ENCODE measurements around the gene LPP. TPM values are rescaled to one million over a fixed set of nuclear protein-coding genes. Genes with fewer than 3 reads are reported as not detected.

Gene LPP
- total RNA-seq, 2 donors from 2014 or later: 1,568 to 1,607 TPM

DNA sequence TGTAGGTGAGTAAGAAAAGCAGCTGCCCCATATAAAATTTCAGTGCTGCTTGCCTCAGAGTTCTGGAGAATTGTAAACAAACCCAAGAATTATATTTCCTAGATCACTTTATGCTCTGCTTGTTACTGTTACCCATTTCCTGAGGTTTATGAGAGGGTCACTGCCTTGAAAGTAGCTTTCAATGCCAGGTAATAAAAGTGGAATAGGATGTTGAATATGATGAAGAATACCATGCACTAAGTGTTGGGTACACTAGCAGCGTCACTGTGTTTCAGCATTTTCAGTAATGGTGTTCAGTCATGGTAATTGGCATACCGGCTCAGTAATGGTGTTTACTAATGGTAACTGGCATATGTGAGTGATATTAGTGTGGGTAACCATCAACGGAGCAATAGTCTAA lies 568.0 kb downstream of the LPP start:
- no peak for DNase-seq (ENCODE audit: low spot score)
- Histone ChIP-seq H3K4me1 (ENCODE audit: control insufficient read depth in 1 of 2, low read depth in 2 of 2) (peaks cover 0 to 16% of the 10 kb centered on the region in 2 donors), H3K4me3 (no peak overlapping the region), H3K36me3 (no peaks in the 10 kb centered on the region), H3K27ac (no peak overlapping the region), H3K27me3 (replicated peaks; ENCODE audit: insufficient read depth) (no peaks in the 10 kb centered on the region), H3K9me3 (no peaks in the 10 kb centered on the region)
- ATAC-seq (ENCODE audit: insufficient number of reproducible peaks, low FRiP score, low read depth): no peak
- TF ChIP-seq CTCF (IDR thresholded peaks at IDR 0.05): no peak

DNA sequence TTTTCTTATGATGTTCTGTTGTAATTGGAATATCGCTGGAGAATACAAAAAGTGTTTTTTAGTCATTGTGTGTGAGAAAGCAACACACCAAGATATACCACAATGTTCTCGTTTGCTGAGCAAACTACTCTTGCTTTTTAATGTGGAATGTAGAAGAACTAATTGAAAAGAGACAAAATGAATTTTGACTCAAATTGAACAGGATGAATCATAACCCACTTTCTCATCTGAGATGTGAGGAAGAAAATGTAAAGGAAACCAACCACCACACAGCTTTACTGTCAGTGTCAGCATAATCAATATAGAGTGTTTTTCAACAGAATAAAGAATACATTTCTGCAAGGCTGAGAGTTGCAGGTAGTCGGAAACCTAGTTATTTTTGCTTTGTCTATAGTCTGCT lies 569.0 kb downstream of the LPP start:
- H3K4me1 ChIP-seq (ENCODE audit: control insufficient read depth in 1 of 2, low read depth in 2 of 2): peaks cover 0 to 18% of the 10 kb centered on the region in 2 donors
- H3K9me3 ChIP-seq: no peaks in the 10 kb centered on the region
- ATAC-seq (ENCODE audit: insufficient number of reproducible peaks, low FRiP score, low read depth) (no peak), DNase-seq (ENCODE audit: low spot score) (no peak)
- H3K27me3 ChIP-seq (replicated peaks; ENCODE audit: insufficient read depth): no peaks in the 10 kb centered on the region
- no peaks in the 10 kb centered on the region for H3K36me3 ChIP-seq
- H3K4me3 ChIP-seq: no peak overlapping the region
- TF ChIP-seq CTCF (IDR thresholded peaks at IDR 0.05): no peak
- H3K27ac ChIP-seq: no peak overlapping the region

DNA sequence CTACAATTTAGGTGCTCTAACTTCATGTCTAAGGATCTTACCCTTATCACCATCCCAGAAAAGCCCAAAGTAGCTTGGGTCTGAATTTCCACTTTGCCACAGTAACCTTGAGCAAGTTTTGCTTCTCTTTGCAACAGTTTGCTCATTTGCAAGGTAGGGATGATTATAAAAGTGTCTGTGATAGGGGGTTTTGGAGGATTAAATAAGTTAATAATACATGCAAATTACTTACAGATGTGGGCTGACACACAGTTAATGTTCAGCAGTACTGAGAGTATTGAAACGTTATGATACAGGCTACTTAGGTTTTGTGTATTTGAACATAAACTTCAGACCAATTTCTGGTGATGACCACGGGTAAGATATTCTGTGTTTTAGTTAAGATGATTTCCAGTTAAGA lies 573.1 kb downstream of the LPP start:
- ATAC-seq (ENCODE audit: insufficient number of reproducible peaks, low FRiP score, low read depth) (no peak), DNase-seq (ENCODE audit: low spot score) (no peak)
- Histone ChIP-seq H3K36me3 (no peaks in the 10 kb centered on the region), H3K27ac (no peak overlapping the region), H3K4me1 (ENCODE audit: control insufficient read depth in 1 of 2, low read depth in 2 of 2) (peaks cover 4 to 28% of the 10 kb centered on the region in 2 donors), H3K27me3 (replicated peaks; ENCODE audit: insufficient read depth) (no peaks in the 10 kb centered on the region), H3K9me3 (no peaks in the 10 kb centered on the region), H3K4me3 (no peak overlapping the region)
- TF ChIP-seq CTCF (IDR thresholded peaks at IDR 0.05): no peak

DNA sequence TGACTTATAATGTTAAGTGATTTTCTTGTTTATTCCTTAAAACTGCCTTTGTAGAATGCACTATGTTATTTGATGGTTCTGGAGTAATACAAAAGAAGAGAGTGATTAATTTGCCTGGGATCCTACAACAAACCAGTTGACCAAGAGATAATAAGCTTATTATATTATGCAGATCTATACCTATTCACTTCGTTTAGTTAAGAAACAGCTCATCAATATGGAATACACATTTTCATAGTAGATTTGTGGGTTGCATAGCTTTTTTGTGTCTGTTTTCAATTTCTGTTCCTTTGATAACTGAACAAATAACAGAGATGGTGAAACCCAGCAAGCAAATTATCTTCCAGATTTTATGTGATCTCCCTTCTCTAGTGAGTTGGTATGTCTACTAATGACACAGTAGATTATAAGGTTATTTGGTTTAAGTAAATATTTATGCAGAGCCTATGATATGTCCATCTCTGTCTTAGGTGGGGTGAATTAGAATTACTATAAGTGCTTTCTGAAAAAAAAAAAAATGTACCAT lies 574.5 kb downstream of the LPP start:
- Histone ChIP-seq H3K9me3 (no peaks in the 10 kb centered on the region), H3K36me3 (no peaks in the 10 kb centered on the region), H3K4me3 (no peak overlapping the region), H3K4me1 (ENCODE audit: control insufficient read depth in 1 of 2, low read depth in 2 of 2) (peaks cover 4 to 28% of the 10 kb centered on the region in 2 donors), H3K27ac (no peak overlapping the region), H3K27me3 (replicated peaks; ENCODE audit: insufficient read depth) (no peaks in the 10 kb centered on the region)
- DNase-seq (ENCODE audit: low spot score) (no peak), ATAC-seq (ENCODE audit: insufficient number of reproducible peaks, low FRiP score, low read depth) (no peak)
- TF ChIP-seq CTCF (IDR thresholded peaks at IDR 0.05): no peak

- no peak for TF ChIP-seq CTCF (IDR thresholded peaks at IDR 0.05)
- no peak for ATAC-seq (ENCODE audit: insufficient number of reproducible peaks, low FRiP score, low read depth)
- Histone ChIP-seq H3K4me3 (no peak overlapping the region), H3K27ac (no peak overlapping the region), H3K27me3 (replicated peaks; ENCODE audit: insufficient read depth) (no peaks in the 10 kb centered on the region), H3K9me3 (no peaks in the 10 kb centered on the region), H3K4me1 (ENCODE audit: control insufficient read depth in 1 of 2, low read depth in 2 of 2) (peaks cover 11 to 25% of the 10 kb centered on the region in 2 donors), H3K36me3 (no peaks in the 10 kb centered on the region)
- DNase-seq (ENCODE audit: low spot score): no peak
Measured at GRCh38 chr3:188729422-188729821, 575.5 kb downstream of the LPP start.
